Activated CD8-positive, alpha-beta memory T cell treated with anti-CD3 and anti-CD28 coated beads for 1 hour (primary cell): ENCODE measurements around the gene CHD1L.
"Not testable (repeated sequence)": the region's sequence is repeated elsewhere in the genome, so short reads cannot be mapped to it uniquely, and the experiment has no call there.

ENCODE experiments used
- DNase-seq, 2 donors: peaks; one replicate each; pipeline ENCODE4 v3.0.0-alpha.2; 2020; ENCODE audit warnings: low read depth in 1 of 2; ENCODE audit errors: extremely low read depth in 1 of 2

The CHD1L gene

DNA sequence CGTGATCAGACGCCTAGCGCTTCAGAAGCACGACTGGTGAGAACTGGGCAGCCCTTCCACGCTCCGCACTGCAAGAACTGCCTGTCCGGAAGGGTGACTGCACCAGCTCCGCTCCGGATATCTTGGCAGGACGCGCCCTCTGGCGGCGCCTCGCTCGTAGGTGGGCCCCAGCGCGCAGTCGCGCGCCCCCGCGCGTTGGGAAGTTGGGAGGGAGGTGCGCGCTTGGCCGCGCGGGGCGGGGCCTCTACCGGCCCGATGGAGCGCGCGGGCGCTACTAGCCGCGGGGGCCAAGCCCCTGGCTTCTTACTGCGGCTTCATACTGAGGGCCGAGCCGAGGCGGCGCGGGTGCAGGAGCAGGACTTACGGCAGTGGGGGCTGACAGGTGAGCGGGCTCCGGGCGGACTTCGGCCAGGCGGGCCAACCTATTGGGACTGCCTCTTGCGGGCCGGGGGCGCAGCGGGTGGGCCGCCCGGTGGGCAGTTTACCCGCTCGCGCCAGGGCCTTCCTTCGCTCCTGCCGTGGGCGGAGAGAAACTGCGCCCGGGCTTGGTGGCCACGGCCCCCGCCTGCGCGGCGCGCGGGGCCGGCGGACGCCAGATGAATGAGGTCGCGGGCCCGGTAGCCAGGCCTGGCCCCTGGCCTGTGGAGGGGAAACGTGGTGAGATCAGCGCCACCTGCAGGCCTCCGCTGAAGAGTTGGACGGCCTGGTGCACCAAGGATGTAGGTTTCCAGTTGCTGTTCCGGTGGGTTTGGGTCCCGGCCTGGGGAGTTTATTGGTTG is at the start of gene CHD1L:
TSS of gene CHD1L (plus strand) at position 236 of the 779 bp plus-strand sequence. CDS start at position 256, 20 bp downstream.
- DNase-seq = peak; percentile 76 to 90

DNA sequence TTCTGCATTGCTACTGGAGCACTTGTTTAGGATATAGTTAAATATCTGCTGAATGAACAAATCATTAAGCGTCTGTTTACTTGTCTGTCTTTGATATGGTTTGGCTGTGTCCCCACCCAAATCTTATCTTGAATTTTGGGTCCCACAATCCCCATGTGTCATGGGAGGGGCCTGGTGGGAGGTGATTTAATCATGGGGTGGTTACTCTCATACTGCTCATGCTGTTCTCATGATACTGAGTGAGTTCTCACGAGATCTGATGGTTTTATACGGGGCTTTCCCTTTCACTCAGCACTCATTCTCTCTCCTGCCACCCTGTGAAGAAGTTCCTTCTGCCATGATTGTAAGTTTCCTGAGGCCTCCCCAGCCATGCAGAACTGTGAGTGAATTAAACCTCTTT is 45.2 kb upstream of the CHD1L start:
- DNase-seq = not testable (repeated sequence)

DNA sequence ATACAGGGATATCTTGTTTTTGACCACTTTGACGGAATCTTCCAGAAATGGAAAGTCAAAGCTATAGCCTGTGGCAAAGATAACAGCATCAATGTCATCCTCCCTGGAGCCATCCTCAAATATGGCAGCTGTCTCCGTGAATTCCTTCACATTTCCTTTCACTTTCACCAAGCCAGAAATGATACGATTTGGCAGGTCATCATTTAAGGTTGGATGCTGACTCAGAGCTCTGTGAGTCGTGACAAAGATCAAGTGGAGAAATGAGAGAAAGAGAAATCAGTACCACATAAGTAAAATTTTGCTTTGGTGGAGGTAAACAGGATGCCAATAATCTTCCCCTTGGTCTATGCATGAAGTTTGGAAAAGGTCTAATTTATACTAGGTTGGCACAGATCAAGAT is 41.2 kb upstream of the CHD1L start:
- DNase-seq = no peak

DNA sequence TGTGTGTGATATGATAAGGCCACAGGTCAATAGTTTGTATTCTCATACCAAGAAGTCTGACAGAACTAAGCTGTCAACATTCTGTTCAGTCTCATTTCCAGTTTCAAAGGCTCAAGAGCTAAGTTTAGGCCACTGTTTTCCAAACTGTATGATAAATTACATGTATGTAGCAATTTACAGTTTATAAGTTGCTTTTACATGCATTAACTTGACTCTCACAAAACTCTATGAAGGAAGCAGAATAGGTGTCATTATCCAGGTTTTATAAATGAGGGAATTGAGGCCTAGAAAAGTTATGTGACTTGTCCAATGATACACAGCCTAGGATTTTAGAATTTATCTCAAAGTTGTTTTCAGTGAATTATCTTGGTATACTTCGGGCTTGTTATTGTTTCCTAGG is 40.7 kb upstream of the CHD1L start:
- DNase-seq = no peak

DNA sequence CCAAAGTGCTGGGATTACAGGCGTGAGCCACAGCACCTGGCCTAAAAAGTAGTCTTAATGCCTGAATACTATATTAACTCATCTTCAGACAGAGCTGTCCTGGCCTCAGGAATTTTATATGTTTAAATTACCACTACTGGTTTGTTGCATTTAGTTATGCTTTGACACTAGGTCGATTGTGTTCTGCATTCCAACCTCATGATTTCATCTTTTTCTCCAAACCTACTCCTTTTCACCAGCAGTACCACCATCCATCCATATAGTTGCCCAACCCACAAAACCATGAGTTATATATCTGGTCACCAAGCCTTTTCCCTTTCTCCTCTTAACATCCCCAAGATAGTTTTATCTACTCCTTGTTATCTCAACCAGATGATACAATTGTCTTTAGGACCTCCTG is 39.9 kb upstream of the CHD1L start:
- DNase-seq = no peak

DNA sequence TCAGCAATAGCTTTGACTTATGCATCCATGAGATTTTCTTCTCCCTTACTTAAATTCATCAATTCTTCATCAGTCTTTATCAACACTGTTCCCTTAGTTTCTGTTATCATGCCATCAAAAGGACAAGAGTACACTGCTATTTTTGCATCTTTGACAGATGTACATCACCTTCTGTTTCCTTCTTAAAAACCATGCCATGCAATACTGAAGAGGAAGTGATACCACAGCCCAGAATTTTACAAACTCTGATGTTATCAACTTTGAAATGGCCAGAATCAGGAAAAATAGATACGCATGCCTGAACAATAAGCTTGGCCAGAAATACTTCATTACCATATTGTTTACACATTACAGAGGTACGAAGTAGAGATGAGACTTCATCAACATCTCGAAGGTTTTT is 38.4 kb upstream of the CHD1L start:
- DNase-seq = no peak

DNA sequence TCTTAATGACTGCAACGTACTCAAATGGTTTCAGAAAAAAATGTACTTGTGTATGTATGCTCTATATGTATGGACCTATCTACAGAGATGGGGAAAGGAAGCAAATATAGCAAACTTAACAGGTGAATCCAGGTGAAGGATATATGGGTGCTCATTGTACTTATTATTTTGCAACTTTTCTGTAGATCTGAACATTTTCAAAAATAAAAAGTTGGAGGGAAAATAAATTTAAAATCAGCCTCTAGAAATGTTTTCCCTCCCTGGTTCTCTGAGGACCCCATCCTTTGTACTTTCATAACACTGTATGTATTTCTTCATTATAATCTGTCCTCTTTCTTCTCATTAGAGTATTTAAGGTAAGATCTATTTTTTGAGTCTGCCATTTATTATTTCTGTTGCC is 35.3 kb upstream of the CHD1L start:
- no peak for DNase-seq

DNA sequence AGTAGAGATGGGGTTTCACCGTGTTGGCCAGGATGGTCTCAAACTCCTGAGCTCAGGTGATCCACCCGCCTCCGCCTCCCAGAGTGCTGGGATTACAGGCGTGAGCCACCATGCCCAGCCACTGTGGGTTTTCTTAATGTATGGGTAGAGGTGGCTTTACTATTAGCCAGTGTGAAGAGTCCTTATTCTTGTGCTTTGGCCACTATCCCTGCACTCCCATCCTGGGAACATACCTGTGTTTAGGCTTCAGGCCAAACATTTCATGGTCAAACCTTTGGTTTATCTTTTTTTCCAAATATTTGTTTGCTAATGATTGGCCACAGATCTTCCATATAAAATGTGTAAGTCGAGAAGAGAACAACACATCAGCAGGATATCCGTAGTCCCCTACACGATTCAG is 33.9 kb upstream of the CHD1L start:
- no peak for DNase-seq

DNA sequence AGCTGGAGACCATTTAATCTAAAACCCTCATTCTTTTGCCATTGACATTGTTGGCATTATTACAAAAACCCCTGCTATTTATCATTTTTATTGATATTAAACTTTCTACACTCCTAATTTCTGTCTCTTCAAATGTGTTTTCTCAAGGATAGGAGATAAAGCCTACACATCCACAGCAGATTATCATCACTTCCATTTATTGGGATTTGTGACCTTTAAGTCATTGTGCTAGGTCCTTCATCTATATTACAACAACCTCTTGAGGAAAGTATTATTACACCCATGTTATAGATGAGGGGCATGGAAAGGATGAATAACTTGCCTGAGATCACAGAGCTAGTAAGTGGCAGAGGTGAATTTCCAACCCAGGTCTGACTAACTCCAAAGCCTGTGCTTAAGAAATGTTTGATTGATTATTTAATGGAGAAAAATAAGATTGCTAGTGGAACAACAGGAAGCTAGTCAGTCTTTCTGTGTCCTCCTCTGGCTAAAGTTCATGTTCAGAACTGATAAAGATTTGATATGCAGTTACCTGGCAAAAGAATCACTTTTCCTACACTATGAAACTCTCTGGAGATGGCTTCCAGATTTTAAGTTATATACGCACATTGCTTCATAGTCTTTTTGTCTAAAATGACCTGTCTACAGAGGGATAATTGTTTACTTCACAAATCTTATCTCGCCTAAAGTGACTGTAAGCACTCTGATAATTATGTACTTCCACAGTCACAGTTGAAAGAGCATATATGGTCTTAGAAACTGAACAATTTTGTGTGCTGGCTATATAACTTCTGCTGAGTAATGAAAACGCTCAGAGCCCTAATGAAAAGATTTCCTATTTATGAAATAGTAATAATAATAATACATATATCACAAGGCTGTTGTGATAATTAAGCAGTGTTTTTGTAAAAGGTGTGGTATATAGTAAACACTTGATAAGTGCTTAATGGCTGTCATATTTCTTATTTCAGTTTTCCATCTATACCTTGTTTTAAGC is 32.4 kb upstream of the CHD1L start:
- DNase-seq = no peak

DNA sequence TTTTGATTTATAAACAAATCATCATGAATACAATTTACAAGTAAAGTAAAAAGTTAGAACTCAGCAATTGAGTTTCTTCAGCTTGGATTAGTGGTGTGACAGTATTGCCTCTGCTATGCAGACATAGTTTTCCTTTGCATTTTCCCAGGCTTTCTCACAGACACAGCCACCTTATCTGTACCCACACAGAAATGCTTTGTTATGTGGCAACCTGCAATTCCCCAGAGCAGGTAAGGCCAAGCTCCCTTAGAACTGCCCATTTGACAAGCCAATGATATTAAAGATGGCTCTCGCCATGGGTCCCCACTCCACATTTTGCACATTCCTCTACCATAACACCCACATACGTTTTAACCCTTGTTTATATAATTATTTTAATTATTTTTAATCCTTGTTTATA is 31.5 kb upstream of the CHD1L start:
- no peak for DNase-seq

DNA sequence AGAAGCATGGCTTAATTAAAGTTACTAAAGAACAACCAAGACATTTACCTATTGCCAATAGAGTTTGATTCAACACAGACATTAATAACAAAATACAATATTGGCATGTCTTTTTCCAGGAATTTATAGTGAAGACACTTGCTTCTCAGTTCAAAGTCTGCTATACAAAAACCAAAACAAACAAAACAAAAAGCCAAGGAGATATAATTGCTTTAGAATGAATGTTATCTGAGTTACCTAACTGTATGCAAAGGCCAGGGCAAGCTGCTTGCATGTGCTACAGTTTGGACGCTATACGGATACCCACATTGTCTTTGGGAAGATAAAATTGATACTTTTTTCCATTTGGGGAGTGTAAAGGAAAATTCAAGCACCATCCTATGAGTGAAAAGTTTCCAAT is 30.9 kb upstream of the CHD1L start:
- no peak for DNase-seq

DNA sequence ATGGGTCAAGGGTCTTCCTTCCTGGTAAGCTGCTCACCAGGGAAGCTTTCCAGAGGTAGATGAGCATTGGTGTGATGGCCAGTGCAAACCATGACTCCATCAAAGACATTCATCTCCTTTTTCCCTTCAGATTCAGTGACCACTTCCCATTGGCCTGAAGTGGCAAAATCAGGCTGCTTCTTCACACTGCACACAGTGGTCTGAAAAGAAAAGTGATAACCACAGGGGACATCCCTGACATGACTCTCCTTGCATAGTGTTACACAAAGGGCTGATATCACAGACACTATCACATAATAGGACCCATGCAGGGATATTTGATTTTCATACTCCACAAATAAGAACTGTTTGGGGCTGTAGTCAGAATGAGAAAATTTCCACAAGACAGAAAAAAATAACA is 29.2 kb upstream of the CHD1L start:
- DNase-seq = no peak

DNA sequence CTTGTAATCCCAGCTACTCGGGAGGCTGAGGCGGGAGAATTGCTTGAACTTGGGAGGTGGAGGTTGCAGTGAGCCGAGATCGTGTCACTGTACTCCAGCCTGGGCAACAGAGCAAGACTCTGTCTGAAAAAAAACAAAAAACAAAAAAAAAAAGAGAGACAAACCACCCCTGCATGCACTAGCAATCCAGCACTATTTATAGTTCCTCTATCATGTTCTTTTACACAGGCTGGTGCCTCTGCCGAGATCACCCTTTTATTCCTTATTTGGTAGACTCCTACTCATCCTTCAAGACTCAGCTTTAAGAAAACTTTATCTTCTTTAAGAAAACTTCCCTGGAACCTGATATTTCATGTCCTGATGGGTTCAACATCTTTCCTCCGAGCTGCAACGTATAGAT is 28.2 kb upstream of the CHD1L start:
- no peak for DNase-seq

DNA sequence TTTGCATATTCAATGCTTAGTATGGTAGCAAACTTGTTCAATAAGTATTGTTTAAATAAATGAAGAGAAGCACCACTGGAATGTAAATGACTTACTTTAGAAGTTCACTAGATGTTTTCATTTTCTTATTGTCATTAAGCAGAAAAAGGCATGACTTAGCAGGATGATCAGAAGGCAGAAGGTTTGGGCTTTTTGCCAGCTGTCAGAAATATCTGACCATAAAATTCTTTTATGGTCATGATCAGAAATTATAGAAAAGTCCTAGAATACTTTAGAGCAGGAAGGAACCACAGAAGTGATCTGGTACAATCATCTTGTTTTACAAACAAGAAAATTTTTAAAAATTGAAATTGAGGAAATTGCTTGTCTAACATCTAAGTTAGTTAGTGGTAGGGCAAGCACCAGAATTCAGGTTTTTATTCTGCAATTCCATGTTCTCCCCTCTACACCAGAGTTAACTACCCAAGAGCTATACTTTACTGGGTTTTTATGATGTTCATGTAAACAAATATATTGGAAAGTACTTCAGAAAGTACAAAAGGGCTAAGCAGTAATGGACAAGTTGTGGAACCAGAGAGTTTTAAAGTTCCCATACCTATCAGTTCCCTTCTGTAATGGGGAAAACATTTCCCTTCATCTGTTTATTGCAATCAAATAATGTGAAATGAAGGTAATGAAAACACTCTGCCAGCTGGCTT is 27.5 kb upstream of the CHD1L start:
- DNase-seq = no peak

DNA sequence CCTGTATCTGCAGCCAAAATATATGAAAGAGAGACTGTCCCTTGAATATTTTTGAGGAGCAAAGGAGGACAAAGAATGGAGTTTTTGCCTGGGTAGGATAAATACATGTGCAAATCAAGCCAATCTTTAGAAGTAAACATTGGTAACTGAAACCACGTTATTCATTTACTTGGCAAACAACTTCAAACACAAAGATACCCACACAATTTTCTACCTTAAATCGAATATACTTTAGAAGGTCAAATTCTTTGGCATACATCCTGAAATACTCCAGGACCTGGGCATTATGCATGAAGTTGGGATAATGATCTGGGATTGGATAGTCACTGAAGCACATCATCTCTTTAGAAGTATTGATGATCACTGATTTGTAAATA is 27.0 kb upstream of the CHD1L start:
- no peak for DNase-seq

DNA sequence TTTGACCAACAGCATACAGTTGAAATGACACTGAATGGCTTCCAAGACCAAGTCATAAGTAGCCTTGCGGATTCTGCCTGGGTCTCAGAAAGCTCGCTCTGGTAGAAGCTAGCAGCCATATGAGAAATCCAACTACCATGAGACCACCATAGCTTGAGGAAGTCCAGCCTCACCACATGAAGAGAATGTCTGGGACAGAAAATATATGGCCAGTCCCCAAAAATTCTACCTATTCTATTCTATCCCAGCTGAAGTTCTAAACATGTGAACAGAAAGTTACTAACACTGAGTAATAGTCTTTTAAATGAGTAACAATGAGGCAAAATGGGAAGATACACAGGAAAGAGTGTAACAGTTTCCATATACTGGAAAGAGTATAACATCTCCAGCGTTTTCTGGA is 26.4 kb upstream of the CHD1L start:
- DNase-seq = no peak

DNA sequence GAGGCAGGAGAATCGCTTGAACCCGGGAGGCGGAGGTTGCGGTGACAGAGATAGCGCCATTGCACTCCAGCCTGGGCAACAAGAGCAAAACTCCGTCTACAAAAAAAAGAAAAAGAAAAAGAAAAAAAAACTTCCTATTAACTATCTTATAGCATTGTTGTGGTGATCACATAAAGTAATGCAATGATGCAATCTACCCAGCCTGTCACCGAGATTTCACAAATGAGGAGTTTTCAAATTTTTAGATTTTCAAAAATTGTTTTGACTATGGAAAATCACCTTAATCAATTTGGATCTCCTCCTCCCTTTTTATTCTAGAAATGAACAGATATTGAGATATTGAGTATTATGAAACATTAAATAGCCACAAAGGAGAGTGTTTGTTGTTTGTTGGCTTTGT is 25.3 kb upstream of the CHD1L start:
- no peak for DNase-seq

DNA sequence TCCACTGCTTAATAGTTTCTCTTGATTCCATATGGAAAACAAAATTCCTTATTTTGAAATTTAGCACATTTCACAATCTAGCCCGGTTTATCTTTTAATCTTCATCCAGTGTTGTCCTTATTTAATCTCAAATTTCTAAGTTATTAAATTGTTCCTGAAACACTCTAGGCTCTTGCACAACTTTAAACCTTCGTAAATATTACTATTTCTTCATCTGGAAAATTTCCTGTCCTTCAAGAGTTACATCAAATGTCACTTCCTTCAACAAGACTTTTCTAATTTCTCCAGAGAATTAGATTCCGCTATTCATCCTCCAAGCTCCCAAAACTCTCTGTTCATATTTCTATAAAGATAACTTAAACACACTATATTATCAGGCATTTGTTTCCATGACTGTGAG is 23.9 kb upstream of the CHD1L start:
- no peak for DNase-seq

DNA sequence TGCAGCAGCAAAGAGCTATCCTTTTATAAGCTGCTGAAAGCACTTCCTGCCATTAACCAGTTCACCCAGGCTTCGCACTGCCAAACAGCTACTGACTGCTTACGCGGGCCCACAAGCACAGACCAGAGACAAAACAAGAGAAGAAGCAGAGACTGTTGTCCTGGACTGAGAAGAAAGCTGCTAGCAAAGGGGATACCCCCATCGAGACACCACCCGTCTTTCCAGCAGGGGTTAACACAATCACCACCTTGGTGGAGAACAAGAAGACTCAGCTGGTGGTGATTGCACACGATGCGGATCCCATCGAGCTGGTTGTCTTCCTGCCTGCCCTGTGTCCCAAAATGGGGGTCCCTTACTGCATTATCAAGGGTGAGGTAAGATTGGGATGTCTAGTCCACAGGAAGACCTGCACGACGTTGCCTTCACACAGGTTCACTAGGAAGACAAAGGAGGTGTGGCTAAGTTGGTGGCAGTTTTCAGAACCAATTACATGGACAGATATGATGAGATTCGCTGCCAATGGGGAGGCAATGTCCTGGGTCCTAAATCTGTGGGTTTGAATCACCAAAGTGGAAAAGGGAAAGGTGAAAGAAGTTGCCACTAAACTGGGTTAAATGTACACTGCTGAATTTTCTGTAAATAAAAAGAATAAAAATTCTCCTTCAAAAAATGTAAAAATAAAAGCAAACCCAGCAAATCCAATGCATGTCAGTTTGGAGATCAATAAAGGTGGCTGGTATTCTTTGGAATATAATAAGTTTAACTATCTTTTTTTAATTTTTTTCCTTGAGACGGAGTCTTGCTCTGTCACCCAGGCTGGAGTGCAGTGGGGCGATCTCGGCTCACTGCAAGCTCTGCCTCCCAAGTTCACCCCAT is 18.5 kb upstream of the CHD1L start:
- DNase-seq = no peak

DNA sequence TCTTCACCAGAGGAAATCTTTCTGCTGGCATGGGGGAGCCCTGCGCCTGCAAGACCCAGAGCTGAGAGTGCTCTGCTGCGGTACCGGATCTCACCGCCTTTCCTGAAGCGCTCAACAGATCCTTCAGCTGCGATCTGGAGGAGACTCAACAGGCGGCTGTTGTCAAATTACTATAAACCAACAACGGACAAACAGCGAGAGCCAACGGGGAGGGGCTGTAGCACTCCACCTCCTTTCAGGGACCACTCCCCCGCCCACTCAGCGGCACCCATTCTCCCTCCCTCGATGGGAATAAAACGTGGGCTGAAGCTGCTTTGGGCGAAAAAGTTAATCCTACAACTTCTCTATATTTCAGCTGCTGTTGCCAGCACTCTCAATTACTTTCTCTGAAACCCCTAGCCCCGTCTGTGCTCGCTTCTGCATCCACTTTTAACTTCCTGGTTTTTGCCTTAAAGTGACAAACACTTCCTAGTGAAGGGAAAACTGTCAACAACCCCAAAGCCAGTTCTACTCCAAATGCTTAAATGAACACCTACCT is 17.2 kb upstream of the CHD1L start, which contains the start of gene FMO5:
TSS of gene FMO5 (minus strand) at position 147 of the 538 bp plus-strand sequence. CDS start 310 bp downstream, outside the sequence.
- DNase-seq = peak in 1 of 2 donors; percentile 10
